ENCODE measurements around the gene EIF4G3.

GRCh38 chr1:20847611-20848080 lies 329.1 kb downstream of the EIF4G3 start:
- TF ChIP-seq EZH2 (IDR thresholded peaks at IDR 0.05; ENCODE audit: borderline replicate concordance, low read depth, low read length, severe bottlenecking) (no peak), POLR2AphosphoS5 (IDR thresholded peaks at IDR 0.05; ENCODE audit: insufficient read depth, low read depth, low read length) (no peak), CTCF (IDR thresholded peaks at IDR 0.05; ENCODE audit: extremely low read depth in 1 of 2, insufficient read depth in 1 of 2, low read depth in 1 of 2, low read length in 2 of 2) (no peak), POLR2A (IDR thresholded peaks at IDR 0.05; ENCODE audit: low read depth, low read length) (no peak)

All from endothelial cell of umbilical vein (primary cell).